PFSK-1 (cell line): ENCODE measurements around the gene METTL16.

Source experiments
- POLR2AphosphoS5 ChIP-seq: IDR thresholded peaks from 2 replicates; pipeline ENCODE4 v1.6.1; 2012; ENCODE audit warnings: low read depth, mild to moderate bottlenecking, control low read depth, low read length, moderate library complexity
- TF ChIP-seq, protein P1 (sequence below), 2 experiments: IDR thresholded peaks; 2 replicates each; pipeline versions ENCODE4 v1.6.1 to v1.8.0; 2011 to 2012; ENCODE audit warnings: low read depth in 2 of 2, low read length in 2 of 2, control low read depth in 1 of 2, inconsistent platforms in 1 of 2, mild to moderate bottlenecking in 1 of 2, moderate library complexity in 1 of 2; ENCODE audit not compliant: insufficient read depth in 1 of 2

DNA sequence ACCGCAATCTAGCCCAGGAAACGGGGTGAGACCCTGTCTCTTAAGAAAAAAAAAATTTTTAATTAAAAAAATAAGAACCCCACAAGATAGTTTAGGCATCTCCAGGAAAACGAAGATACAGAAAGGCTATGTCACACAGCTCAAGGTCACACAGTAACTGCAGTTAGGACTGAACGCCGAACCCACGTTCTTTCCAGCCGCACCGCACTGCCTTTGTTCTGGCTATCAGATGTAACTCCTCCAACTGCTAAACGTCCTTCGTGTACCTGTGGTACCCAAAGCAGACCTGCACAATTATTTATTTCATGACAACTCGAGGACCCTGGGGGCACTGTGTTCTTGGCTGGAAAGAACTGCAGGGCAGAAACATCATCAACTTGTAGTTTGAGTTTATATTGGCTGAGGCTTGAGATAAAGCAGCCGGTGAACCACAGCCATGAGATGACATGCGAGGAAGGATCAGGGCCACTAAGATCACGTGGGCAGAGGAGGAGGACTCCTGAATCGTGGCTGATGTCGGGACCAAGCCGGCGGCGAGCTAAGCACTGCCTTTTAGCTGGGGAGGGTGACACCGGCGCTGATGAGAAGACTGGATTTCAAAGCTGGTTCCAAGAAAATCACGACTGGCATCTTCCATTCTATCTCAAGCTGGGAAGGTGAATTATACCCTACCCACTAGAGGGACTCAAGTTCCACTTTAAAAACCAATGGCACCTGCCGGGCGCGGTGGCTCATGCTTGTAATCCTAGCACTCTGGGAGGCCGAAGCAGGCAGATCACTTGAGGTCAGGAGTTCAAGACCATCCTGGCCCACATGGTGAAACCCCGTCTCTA lies 90.2 kb downstream of the METTL16 start:
- no peak for TF ChIP-seq POLR2AphosphoS5
- TF ChIP-seq, protein P1, sequence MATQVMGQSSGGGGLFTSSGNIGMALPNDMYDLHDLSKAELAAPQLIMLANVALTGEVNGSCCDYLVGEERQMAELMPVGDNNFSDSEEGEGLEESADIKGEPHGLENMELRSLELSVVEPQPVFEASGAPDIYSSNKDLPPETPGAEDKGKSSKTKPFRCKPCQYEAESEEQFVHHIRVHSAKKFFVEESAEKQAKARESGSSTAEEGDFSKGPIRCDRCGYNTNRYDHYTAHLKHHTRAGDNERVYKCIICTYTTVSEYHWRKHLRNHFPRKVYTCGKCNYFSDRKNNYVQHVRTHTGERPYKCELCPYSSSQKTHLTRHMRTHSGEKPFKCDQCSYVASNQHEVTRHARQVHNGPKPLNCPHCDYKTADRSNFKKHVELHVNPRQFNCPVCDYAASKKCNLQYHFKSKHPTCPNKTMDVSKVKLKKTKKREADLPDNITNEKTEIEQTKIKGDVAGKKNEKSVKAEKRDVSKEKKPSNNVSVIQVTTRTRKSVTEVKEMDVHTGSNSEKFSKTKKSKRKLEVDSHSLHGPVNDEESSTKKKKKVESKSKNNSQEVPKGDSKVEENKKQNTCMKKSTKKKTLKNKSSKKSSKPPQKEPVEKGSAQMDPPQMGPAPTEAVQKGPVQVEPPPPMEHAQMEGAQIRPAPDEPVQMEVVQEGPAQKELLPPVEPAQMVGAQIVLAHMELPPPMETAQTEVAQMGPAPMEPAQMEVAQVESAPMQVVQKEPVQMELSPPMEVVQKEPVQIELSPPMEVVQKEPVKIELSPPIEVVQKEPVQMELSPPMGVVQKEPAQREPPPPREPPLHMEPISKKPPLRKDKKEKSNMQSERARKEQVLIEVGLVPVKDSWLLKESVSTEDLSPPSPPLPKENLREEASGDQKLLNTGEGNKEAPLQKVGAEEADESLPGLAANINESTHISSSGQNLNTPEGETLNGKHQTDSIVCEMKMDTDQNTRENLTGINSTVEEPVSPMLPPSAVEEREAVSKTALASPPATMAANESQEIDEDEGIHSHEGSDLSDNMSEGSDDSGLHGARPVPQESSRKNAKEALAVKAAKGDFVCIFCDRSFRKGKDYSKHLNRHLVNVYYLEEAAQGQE (IDR thresholded peaks at IDR 0.05; ENCODE audit: insufficient read depth in 1 of 2, low read depth in 2 of 2, low read length in 2 of 2) = no peak
